Thyroid gland (tissue), 4 donors: ENCODE measurements around the gene HMOX2. TPM values are rescaled to one million over a fixed set of nuclear protein-coding genes. Genes with fewer than 3 reads are reported as not detected.
A peak's percentile ranks its signal among the peaks of the same experiment; 100 is the strongest.

Source experiments
- DNase-seq, 2 donors: peaks; one replicate each; pipeline ENCODE4 v3.0.0-alpha.2; 2019
- H3K27ac ChIP-seq, 3 donors: fragments of 200-600 bp; sonication (generic); 1 replicate in 2 of 3; 2 replicates in 1 of 3; pipeline ENCODE4 v1.5.1; 2016 to 2019; ENCODE audit warnings: mild to moderate bottlenecking in 1 of 3, moderate library complexity in 1 of 3
- H3K27me3 ChIP-seq: fragments of 200-600 bp; sonication (generic); one replicate; pipeline ENCODE4 v1.5.1; 2019
- H3K36me3 ChIP-seq, 2 donors: fragments of 200-600 bp; sonication (generic); one replicate each; pipeline ENCODE4 v1.5.1; 2016 to 2019
- H3K4me1 ChIP-seq, 2 donors: fragments of 200-600 bp; sonication (generic); one replicate each; pipeline ENCODE4 v1.5.1; 2017 to 2019
- H3K4me3 ChIP-seq, 3 donors: fragments of 200-600 bp; sonication (generic); replicated peaks in 1 of 3; 1 replicate in 2 of 3; 2 replicates in 1 of 3; pipeline ENCODE4 v1.5.1; 2016; ENCODE audit warnings: mild to moderate bottlenecking in 1 of 3
- H3K9me3 ChIP-seq: fragments of 200-600 bp; sonication (generic); one replicate; pipeline ENCODE4 v1.5.1; 2017
- CTCF ChIP-seq, 6 experiments: fragments of 200-600 bp in 3 of 6; fragments of 450-650 bp in 3 of 6; sonication (generic) in 3 of 6; IDR thresholded peaks; one replicate each; pipeline ENCODE4 v1.5.1; 2016 to 2019; ENCODE audit warnings: antibody characterized with exemption in 6 of 6, mild to moderate bottlenecking in 2 of 6, inconsistent platforms in 1 of 6, moderate library complexity in 1 of 6
- POLR2A ChIP-seq, 2 donors: fragments of 450-650 bp; IDR thresholded peaks; one replicate each; pipeline ENCODE4 v1.6.1; 2017; ENCODE audit warnings: antibody characterized with exemption in 2 of 2, mild to moderate bottlenecking in 2 of 2, moderate library complexity in 1 of 2
- WGBS, 2 donors: methylation state at CpG; one replicate each; pipeline ENCODE4 v1.1.5; 2017; 5-methylcytosine and 5-hydroxymethylcytosine counted together
- intact Hi-C: fragments of 100-400 bp; cut with DNase I; formaldehyde crosslinking; loops from one replicate; pipeline ENCODE4 v1.15.1; 2023
- total RNA-seq, 4 donors: library from RNA; depleted of rRNA; stranded (reverse); fragments of >200 nt; gene quantifications; one replicate each; pipeline ENCODE4 v1.2.3, GENCODE V29; 2016

Gene HMOX2
- total RNA-seq, 4 donors from 2014 or later: 36.0 to 63.2 (median 50.5) TPM

DNA sequence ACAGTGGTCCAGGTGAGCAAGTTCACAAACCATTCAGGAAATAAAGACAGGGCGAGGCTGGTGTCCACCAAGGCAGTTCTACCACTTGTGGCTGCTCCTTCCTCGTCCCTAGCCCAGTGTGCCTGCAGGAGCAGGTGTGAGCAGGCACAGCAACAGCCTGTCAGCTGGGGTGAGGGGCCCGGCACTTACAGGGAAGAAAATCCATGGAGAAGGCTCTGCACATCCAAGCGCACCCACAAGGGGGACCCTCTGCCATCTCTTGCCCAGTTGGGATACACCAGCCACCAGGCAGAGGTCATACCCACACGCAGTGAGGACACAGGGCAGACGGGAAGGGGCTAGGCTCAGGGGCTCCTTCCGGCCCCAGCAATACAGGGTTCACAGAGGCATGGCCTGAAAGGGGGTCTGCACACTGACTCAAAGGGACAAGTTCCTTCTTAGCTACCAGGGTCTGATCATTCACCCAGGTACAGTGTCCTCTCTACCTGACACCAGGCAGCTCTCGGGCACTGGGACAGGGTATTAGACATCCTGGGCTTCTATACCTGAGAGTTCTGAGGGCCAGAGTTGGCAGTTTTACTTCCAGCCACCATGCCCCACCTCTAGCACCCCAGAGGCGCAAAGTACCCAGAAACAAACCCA is 35.4 kb downstream of the HMOX2 start:
- H3K4me1 ChIP-seq: peaks cover 16 to 44% of the 10 kb centered on the region in 2 donors

DNA sequence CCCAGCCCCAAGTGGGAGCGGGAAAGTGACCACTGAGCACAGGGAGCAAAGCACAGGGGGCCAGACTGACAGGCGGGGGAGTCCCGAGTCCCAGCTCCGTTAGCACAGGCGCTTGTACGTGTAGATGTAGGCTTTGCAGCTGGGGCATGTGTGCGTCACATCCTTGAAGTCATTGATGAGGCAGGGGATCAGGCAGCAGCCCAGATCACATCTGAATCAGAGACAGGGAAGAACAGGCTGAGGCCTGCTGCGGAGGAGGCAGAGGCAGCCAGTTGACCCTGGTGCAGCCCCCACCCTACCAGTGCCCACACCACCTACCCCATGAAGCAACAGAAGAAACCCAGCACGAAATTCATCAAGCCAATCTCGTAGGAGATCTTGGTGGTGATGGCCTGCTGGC is 36.3 kb downstream of the HMOX2 start:
- TF ChIP-seq CTCF (IDR thresholded peaks at IDR 0.05) (no peak), POLR2A (IDR thresholded peaks at IDR 0.05) (no peak)
- Histone ChIP-seq H3K27me3 (no peaks in the 10 kb centered on the region), H3K4me3 (no peak overlapping the region), H3K36me3 (peaks cover 18 to 32% of the 10 kb centered on the region in 2 donors), H3K4me1 (peaks cover 7 to 35% of the 10 kb centered on the region in 2 donors), H3K9me3 (no peaks in the 10 kb centered on the region), H3K27ac (no peak overlapping the region)
- intact Hi-C loops: loop anchor here (5.0 kb wide), 1 partner anchor 35 kb away; no protein-coding TSS in a partner anchor
- WGBS, 2 donors: 90 to 93% methylated on average over 10 of the region's 10 CpGs
- no peak for DNase-seq

More for the DNA sequence above, 35.4 kb downstream of the HMOX2 start:
- peak; percentile 43 to 44 for DNase-seq
- intact Hi-C loops: loop anchor here (5.0 kb wide), 1 partner anchor 36 kb away; no protein-coding TSS in a partner anchor
- Histone ChIP-seq H3K36me3 (peaks cover 18 to 32% of the 10 kb centered on the region in 2 donors), H3K27me3 (no peaks in the 10 kb centered on the region), H3K27ac (no peak overlapping the region), H3K9me3 (no peaks in the 10 kb centered on the region), H3K4me3 (no peak overlapping the region)
- no peak for TF ChIP-seq POLR2A (IDR thresholded peaks at IDR 0.05)
- TF ChIP-seq CTCF (IDR thresholded peaks at IDR 0.05): peak in 4 of 6 experiments; percentile 20 to 35 (median 22)
- 74 to 82% methylated on average over 5 to 6 of the region's 9 CpGs for WGBS, 2 donors

DNA sequence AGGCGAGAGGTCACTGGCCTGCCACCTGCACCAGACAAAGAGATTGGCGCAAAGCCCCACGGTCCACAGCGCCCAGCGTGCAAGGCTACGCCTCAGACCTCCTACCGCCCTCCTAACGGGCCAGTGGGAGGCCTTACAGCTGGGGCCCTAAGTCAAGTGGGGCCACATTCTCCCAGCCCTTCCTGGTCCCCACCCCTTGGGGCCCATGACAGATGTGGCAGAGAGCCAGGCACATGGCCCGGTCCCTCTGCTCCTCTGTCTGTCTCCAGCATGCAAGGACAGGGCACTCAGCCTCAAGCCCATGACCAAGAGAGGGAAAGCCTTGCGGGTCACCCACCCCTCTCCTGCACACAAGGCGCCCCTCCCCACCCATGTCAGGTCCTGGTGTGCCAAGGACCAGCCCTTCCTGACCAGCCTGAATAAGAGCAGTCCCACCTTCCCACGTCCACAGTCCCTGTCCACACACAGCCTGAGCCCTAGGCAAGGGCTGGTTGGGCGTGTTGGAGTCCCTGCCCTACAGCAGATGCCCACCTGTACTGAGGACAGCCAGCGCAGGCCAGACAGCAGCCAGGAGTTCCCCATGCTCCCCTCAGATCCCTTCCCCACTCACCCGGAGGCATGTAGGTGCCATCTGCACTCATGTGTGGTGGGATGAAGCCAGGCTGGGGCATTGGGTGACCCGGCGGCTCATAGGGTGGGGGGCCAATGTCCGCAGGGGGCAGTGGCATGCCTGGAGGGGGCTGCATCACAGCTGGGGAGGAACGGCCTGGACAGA is 37.1 kb downstream of the HMOX2 start:
- H3K4me3 ChIP-seq: no peak overlapping the region
- intact Hi-C loops: loop anchor here (5.0 kb wide), 1 partner anchor 34 kb away; no protein-coding TSS in a partner anchor
- H3K9me3 ChIP-seq: no peaks in the 10 kb centered on the region
- peaks cover 18 to 32% of the 10 kb centered on the region in 2 donors for H3K36me3 ChIP-seq
- no peaks in the 10 kb centered on the region for H3K27me3 ChIP-seq
- H3K27ac ChIP-seq: peak overlapping the region in 1 of 3 donors; percentile 6
- no peak for DNase-seq
- peaks cover 2 to 27% of the 10 kb centered on the region in 2 donors for H3K4me1 ChIP-seq
- TF ChIP-seq CTCF (IDR thresholded peaks at IDR 0.05) (no peak), POLR2A (IDR thresholded peaks at IDR 0.05) (no peak)
- whole genome bisulfite sequencing, 2 donors: 92% methylated on average over 15 to 17 of the region's 19 CpGs

- peaks cover 18 to 26% of the 10 kb centered on the region in 2 donors for H3K36me3 ChIP-seq
- TF ChIP-seq CTCF (IDR thresholded peaks at IDR 0.05) (no peak), POLR2A (IDR thresholded peaks at IDR 0.05) (no peak)
- 92 to 96% methylated on average over 3 to 7 of the region's 7 CpGs for WGBS, 2 donors
- no peak for DNase-seq
- H3K9me3 ChIP-seq: no peaks in the 10 kb centered on the region
- intact Hi-C loops: loop anchor here (5.0 kb wide), 1 partner anchor 33 kb away; no protein-coding TSS in a partner anchor
- H3K27ac ChIP-seq: peak overlapping the region in 2 of 3 donors; percentile 40 to 49
- H3K4me3 ChIP-seq: no peak overlapping the region
- no peaks in the 10 kb centered on the region for H3K27me3 ChIP-seq
- peaks cover 0 to 26% of the 10 kb centered on the region in 2 donors for H3K4me1 ChIP-seq
Observed at GRCh38 chr16:4513881-4514280, 37.7 kb downstream of the HMOX2 start.
